ENCODE results near the gene NDUFAF2.
"Not testable (repeated sequence)": the region's sequence is repeated elsewhere in the genome, so short reads cannot be mapped to it uniquely, and the experiment has no call there.

The NDUFAF2 gene

GRCh38 chr5:60993425-60993824 is 48.4 kb downstream of the NDUFAF2 start:
- no peak for DNase-seq (ENCODE audit: low read depth in 2 of 2)

- DNase-seq (ENCODE audit: low read depth in 2 of 2): no peak
These were observed 49.0 kb downstream of the NDUFAF2 start for GRCh38 chr5:60993875-60994571.

- DNase-seq (ENCODE audit: low read depth in 2 of 2): no peak
These were observed 51.4 kb downstream of the NDUFAF2 start for GRCh38 chr5:60996368-60996767.

- DNase-seq (ENCODE audit: low read depth in 2 of 2): no peak
These were observed 52.7 kb downstream of the NDUFAF2 start for GRCh38 chr5:60997721-60998120.

- no peak for DNase-seq (ENCODE audit: low read depth in 2 of 2)
These were observed 55.9 kb downstream of the NDUFAF2 start for GRCh38 chr5:61000887-61001286.

GRCh38 chr5:61001647-61002046 is 56.6 kb downstream of the NDUFAF2 start:
- no peak for DNase-seq (ENCODE audit: low read depth in 2 of 2)

- no peak for DNase-seq (ENCODE audit: low read depth in 2 of 2)
These were observed 57.8 kb downstream of the NDUFAF2 start for GRCh38 chr5:61002611-61003355.

- DNase-seq (ENCODE audit: low read depth in 2 of 2): no peak
These were observed 59.4 kb downstream of the NDUFAF2 start for GRCh38 chr5:61004448-61004847.

GRCh38 chr5:61009907-61010306 is 64.9 kb downstream of the NDUFAF2 start:
- no peak for DNase-seq (ENCODE audit: low read depth in 2 of 2)

- no peak for DNase-seq (ENCODE audit: low read depth in 2 of 2)
These were observed 65.8 kb downstream of the NDUFAF2 start for GRCh38 chr5:61010467-61011454.

GRCh38 chr5:61018062-61018461 is 73.1 kb downstream of the NDUFAF2 start:
- DNase-seq (ENCODE audit: low read depth in 2 of 2): no peak

GRCh38 chr5:61019642-61020041 is 74.6 kb downstream of the NDUFAF2 start:
- no peak for DNase-seq (ENCODE audit: low read depth in 2 of 2)

- DNase-seq (ENCODE audit: low read depth in 2 of 2): no peak
These were observed 75.4 kb downstream of the NDUFAF2 start for GRCh38 chr5:61020415-61020814.

- DNase-seq (ENCODE audit: low read depth in 2 of 2): no peak
These were observed 78.1 kb downstream of the NDUFAF2 start for GRCh38 chr5:61023131-61023530.

GRCh38 chr5:61026004-61026403 is 81.0 kb downstream of the NDUFAF2 start:
- no peak for DNase-seq (ENCODE audit: low read depth in 2 of 2)

GRCh38 chr5:61028382-61028781 is 83.4 kb downstream of the NDUFAF2 start:
- no peak for DNase-seq (ENCODE audit: low read depth in 2 of 2)

- no peak for DNase-seq (ENCODE audit: low read depth in 2 of 2)
These were observed 84.6 kb downstream of the NDUFAF2 start for GRCh38 chr5:61029456-61030162.

- no peak for DNase-seq (ENCODE audit: low read depth in 2 of 2)
These were observed 85.1 kb downstream of the NDUFAF2 start for GRCh38 chr5:61030163-61030482.

- not testable (repeated sequence) for DNase-seq (ENCODE audit: low read depth in 2 of 2)
These were observed 86.3 kb downstream of the NDUFAF2 start for GRCh38 chr5:61031301-61031700.

GRCh38 chr5:61044545-61044944 is 99.5 kb downstream of the NDUFAF2 start:
- no peak for DNase-seq (ENCODE audit: low read depth in 2 of 2)

- no peak for DNase-seq (ENCODE audit: low read depth in 2 of 2)
These were observed 102.3 kb downstream of the NDUFAF2 start for GRCh38 chr5:61047346-61047745.

GRCh38 chr5:61048534-61048933 is 103.5 kb downstream of the NDUFAF2 start:
- DNase-seq (ENCODE audit: low read depth in 2 of 2): no peak

Measured in stimulated activated CD4-positive, alpha-beta T cell treated with anti-CD3 and anti-CD28 coated beads, Interleukin-4, amount 100 ng/mL, for 48 hours (primary cell).